A673 (cell line): ENCODE data around the gene ZC3H15. TPM values are rescaled to one million over a fixed set of nuclear protein-coding genes. Genes with fewer than 3 reads are reported as not detected.

ENCODE experiments used
- BruUV-seq: library from RNA; stranded (reverse); fragments of 400-500 nt; replicated peaks from 2 replicates; lab custom pipeline; 2021; lab: Mats Ljungman, UMichigan
- CTCF ChIA-PET: fragments of 300-600 bp; sonication (Branson Sonifier 250); formaldehyde crosslinking; loops from one replicate; lab custom pipeline; 2022; ENCODE audit warnings: antibody characterized with exemption; lab: Charles Lee
- POLR2A ChIA-PET: fragments of 300-600 bp; sonication (Branson Sonifier 250); formaldehyde crosslinking; loops from one replicate; lab custom pipeline; 2022; ENCODE audit warnings: antibody characterized with exemption; ENCODE audit not compliant: low non-redundant PET; lab: Charles Lee
- DNase-seq: peaks from one replicate; pipeline ENCODE4 v3.0.0-alpha.2; 2015; ENCODE audit warnings: low spot score
- H3K27ac ChIP-seq: fragments of 200-600 bp; sonication (generic); 2 replicates; pipeline ENCODE4 v1.5.1; 2016; ENCODE audit warnings: mixed run types, low read depth, mild to moderate bottlenecking, mixed read lengths, antibody characterized with exemption, low read length; ENCODE audit not compliant: poor library complexity, severe bottlenecking
- H3K27me3 ChIP-seq: fragments of 200-600 bp; sonication (generic); replicated peaks from 2 replicates; pipeline ENCODE4 v1.6.1; 2017; ENCODE audit warnings: mixed run types, low read depth, mild to moderate bottlenecking, mixed read lengths, antibody characterized with exemption, low read length; ENCODE audit not compliant: insufficient read depth, poor library complexity
- H3K36me3 ChIP-seq: fragments of 200-600 bp; sonication (generic); 2 replicates; pipeline ENCODE4 v1.6.1; 2016; ENCODE audit warnings: mixed run types, mild to moderate bottlenecking, mixed read lengths, antibody characterized with exemption, low read length; ENCODE audit not compliant: insufficient read depth, poor library complexity, severe bottlenecking
- H3K4me1 ChIP-seq: fragments of 200-600 bp; sonication (generic); 2 replicates; pipeline ENCODE4 v1.6.1; 2017; ENCODE audit warnings: mixed run types, mild to moderate bottlenecking, mixed read lengths, antibody characterized with exemption, low read length; ENCODE audit not compliant: insufficient read depth, poor library complexity, severe bottlenecking
- H3K4me3 ChIP-seq: fragments of 200-600 bp; sonication (generic); 2 replicates; pipeline ENCODE4 v1.5.1; 2016; ENCODE audit warnings: low read depth, mixed run types, mild to moderate bottlenecking, mixed read lengths, low read length; ENCODE audit not compliant: poor library complexity, severe bottlenecking
- H3K9me3 ChIP-seq: fragments of 200-600 bp; sonication (generic); 2 replicates; pipeline ENCODE4 v1.6.1; 2016; ENCODE audit warnings: mixed run types, low read depth, mild to moderate bottlenecking, mixed read lengths, antibody characterized with exemption, low read length; ENCODE audit not compliant: poor library complexity, severe bottlenecking
- CTCF ChIP-seq: fragments of 300-800, 200-600 bp; sonication (generic); conservative IDR thresholded peaks from 2 replicates; pipeline ENCODE4 v1.5.1; 2017; ENCODE audit warnings: low read depth, mild to moderate bottlenecking, antibody characterized with exemption, low read length, moderate library complexity, mixed read lengths
- EZH2 ChIP-seq: fragments of 200-600 bp; sonication (generic); IDR thresholded peaks from 2 replicates; pipeline ENCODE4 v1.6.1; 2017; ENCODE audit warnings: borderline replicate concordance, low read depth, mild to moderate bottlenecking, mixed read lengths, antibody characterized with exemption, low read length; ENCODE audit not compliant: poor library complexity, severe bottlenecking
- intact Hi-C: fragments of 100-400 bp; cut with micrococcal nuclease; formaldehyde crosslinking; loops from one replicate; pipeline ENCODE4 v1.10.0; 2022; ENCODE audit not compliant: unreplicated experiment
- total RNA-seq: library from RNA; stranded (reverse); gene quantifications from 2 replicates; pipeline ENCODE4 v1.2.3, GENCODE V29; 2021

The ZC3H15 gene
- total RNA-seq, 1 experiment from 2014 or later = 95.1 TPM

DNA sequence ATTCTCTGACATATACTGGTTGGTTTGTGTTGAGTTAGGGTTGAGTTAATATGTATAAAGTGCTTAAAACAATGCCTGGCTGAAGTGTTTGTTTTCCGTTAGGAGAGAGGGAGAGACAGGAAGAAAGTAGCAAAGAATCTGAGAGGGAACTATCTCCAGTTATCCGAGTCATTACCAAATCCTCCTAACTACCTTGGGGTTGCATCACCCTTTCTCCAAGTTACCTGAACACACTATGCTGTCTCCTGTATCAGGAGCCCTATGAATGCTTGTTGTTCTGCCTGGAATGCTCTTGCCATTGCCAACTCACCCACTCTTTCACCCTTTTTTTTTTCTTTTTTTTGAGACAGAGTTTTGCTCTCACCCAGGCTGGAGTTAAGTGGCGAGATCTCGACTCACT, 55.9 kb downstream of the ZC3H15 start:
- ChIA-PET CTCF (no interaction called here), POLR2A (no interaction called here)
- H3K36me3 ChIP-seq = no peaks in the 10 kb centered on the region
- H3K27ac ChIP-seq = no peak overlapping the region
- H3K9me3 ChIP-seq = no peaks in the 10 kb centered on the region
- H3K4me3 ChIP-seq = no peak overlapping the region
- TF ChIP-seq EZH2 = no peak
- H3K27me3 ChIP-seq = no peaks in the 10 kb centered on the region
- H3K4me1 ChIP-seq = peaks cover 34% of the 10 kb centered on the region
- DNase-seq = no peak
- intact Hi-C loops = loop anchor here (5.0 kb wide), 1 partner anchor 50 kb away; the partner anchor contains the start of gene ITGAV
- no TSS peak for BruUV-seq

- H3K4me3 ChIP-seq = no peak overlapping the region
- H3K36me3 ChIP-seq = no peaks in the 10 kb centered on the region
- CTCF ChIA-PET = interaction anchor here (0.8 kb wide), 1 partner anchor 10 kb away, joined by 5 read pairs; no protein-coding TSS in a partner anchor
- no peaks in the 10 kb centered on the region for H3K27me3 ChIP-seq
- TF ChIP-seq CTCF (no peak), EZH2 (no peak)
- intact Hi-C loops = loop anchor here (5.0 kb wide), 1 partner anchor 49 kb away; the partner anchor contains the start of gene ITGAV
- H3K27ac ChIP-seq = peak overlapping the region; percentile 81
- BruUV-seq = TSS peak; percentile 76
- DNase-seq = peak; percentile 73
- no peaks in the 10 kb centered on the region for H3K9me3 ChIP-seq
- POLR2A ChIA-PET = no interaction called here
- H3K4me1 ChIP-seq = peaks cover 34% of the 10 kb centered on the region
Measured at GRCh38 chr2:186543561-186544131, 57.6 kb downstream of the ZC3H15 start.

GRCh38 chr2:186544255-186544675, 58.2 kb downstream of the ZC3H15 start:
- CTCF ChIA-PET = interaction anchor here (0.8 kb wide), 1 partner anchor 10 kb away, joined by 5 read pairs; no protein-coding TSS in a partner anchor
- Histone ChIP-seq H3K4me1 (peaks cover 34% of the 10 kb centered on the region), H3K4me3 (no peak overlapping the region), H3K9me3 (no peaks in the 10 kb centered on the region), H3K36me3 (no peaks in the 10 kb centered on the region), H3K27ac (peak overlapping the region; percentile 81), H3K27me3 (no peaks in the 10 kb centered on the region)
- TF ChIP-seq EZH2 (no peak), CTCF (no peak)
- POLR2A ChIA-PET = interaction anchor here (0.6 kb wide), 1 partner anchor 19 kb away, joined by 3 read pairs; no protein-coding TSS in a partner anchor
- intact Hi-C loops = loop anchor here (5.0 kb wide), 1 partner anchor 48 kb away; the partner anchor contains the start of gene ITGAV
- DNase-seq = peak; percentile 94
- no TSS peak for BruUV-seq
